HUDEP-2 (cell line): Measurements from ENCODE around the gene NOCT.
"Not testable (repeated sequence)": the region's sequence is repeated elsewhere in the genome, so short reads cannot be mapped to it uniquely, and the experiment has no call there.

ENCODE experiments used
- DNase-seq, 76 experiments: peaks; one replicate each; lab custom pipeline; 2025; ENCODE audit not compliant: unreplicated experiment in 76 of 76; lab: John Stamatoyannopoulos, UW

The NOCT gene, protein sequence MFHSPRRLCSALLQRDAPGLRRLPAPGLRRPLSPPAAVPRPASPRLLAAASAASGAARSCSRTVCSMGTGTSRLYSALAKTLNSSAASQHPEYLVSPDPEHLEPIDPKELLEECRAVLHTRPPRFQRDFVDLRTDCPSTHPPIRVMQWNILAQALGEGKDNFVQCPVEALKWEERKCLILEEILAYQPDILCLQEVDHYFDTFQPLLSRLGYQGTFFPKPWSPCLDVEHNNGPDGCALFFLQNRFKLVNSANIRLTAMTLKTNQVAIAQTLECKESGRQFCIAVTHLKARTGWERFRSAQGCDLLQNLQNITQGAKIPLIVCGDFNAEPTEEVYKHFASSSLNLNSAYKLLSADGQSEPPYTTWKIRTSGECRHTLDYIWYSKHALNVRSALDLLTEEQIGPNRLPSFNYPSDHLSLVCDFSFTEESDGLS

GRCh38 chr4:139015269-139015947 lies at the start of gene NOCT:
Gene NOCT, plus strand, starts transcription at chr4:139015781. Its CDS starts 201 bp downstream, at chr4:139015982.
- peak in 75 of 76 experiments; percentile 39 to 91 (median 83) for DNase-seq

DNA sequence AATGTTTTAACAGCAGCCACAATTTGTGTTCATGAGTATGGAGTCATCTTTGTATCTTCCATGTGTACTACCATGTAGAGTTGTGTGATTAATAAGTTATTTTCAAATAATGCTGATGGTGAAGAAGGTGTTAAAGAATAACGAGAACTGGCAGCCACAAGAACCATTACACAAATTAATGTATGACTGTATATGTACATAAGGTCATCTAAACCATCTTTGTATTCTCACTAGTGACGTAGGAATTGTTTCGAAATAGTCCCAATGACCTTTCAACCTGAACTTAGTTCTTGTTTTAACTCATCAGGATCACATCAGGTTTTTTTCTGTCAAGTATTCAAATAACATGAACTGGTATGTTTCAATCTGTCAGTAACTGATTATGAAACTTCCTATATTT lies 48.3 kb upstream of the NOCT start:
- DNase-seq, result no peak

DNA sequence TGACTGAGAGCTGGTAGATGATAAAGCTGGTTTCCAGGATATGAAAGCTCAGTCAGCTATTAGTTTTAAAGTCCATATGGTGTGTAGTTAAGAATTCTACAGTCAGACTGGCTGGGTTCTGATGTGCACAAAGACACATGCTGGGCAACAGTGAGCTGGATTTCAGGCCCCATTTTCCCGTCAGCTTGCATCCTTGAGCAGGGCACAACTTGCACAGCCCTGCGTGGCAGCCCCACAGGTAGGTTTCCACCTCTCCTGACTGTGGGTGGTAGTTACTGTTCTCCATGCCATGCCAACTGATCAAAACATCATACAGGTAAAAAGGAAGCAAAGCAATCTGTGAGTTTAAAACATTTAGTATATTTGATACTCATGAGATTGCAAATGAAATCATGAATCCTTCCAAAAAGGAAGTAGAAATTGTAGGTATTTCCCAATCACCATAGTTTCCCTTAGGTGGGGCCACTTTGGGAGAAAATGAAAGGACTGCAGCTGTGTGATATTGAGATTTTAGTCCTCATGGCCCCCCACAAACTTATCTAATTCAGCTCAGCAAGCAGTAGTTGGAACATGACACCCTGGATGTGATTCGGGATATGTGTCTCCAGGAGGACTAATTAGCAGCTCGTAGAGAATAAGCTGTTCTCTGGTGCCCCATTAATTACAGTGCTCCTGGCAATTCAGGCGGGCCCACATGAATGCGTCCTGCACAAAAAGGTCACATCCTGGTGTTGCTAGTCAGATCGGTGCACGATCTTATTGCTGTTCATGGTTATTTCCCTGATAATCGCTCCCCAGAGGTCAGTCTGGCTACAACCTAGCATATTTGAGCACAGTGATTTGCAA lies 42.4 kb upstream of the NOCT start:
- no peak for DNase-seq

DNA sequence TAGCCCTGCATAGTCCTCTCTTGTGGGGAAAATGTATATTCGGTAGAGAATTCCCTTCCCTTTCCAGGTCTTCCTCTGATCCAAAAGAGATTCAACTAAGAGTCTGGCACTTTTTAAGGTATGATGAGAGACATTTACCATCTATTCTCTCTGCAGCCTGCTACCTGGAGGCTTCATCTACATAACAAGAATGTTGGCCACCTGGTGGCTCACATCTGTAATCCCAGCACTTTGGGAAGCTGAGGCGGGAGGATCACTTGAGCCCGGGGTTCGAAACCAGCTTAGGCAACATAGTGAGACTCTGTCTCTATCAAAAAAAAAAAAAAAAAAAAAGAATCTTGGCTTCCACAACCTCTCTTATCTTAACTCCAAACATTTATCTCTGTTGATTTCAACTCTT lies 40.4 kb upstream of the NOCT start:
- DNase-seq, result no peak

DNA sequence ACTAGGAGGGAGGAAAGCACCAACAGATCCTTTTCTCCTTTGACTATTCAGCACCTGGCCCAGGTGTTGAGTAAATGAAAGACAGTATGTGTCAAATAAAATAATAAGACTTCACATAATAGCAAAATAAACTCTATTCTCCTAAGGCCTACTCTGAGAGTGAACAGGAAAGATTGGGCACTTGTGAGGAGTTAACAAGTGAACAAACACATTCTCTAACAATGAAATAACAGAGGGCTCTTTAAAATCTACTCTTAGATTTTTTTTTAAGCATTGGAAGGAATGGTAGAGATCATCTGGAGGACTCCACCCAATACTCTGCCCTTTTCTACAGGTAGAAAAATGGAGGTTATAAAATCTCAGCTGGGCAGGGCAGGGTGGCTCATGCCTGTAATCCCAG lies 39.1 kb upstream of the NOCT start:
- DNase-seq, result no peak

- no peak for DNase-seq
Observed at GRCh38 chr4:138977524-138977923, 38.1 kb upstream of the NOCT start.

DNA sequence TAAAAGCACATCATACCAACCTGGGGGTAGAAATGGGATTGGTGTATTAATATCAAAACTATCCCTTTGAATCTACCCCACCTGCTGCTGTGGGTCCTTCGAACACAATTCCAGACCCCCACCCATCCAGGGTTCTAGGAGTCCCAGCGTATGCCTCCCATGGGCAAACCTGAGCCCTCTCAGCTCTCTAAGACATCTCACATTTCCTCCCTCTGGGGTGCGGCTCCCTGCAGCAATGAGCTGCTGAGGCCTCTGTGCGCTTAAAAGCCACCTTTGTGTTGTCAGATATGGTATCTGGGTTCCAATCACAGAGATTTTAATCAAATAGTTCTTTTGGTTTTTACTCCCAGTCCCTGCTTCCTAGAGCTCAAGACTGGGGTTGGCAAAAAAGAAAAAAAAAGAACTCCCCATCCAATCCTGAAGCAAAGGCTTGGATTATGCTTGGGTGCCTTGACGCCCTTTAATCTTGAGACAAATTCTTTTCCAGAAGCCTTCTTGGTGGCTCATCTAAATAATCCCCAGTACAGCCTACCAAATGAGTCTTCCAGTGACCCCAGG lies 37.5 kb upstream of the NOCT start:
- DNase-seq, result no peak

GRCh38 chr4:138978600-138978999 lies 37.0 kb upstream of the NOCT start:
- no peak for DNase-seq

DNA sequence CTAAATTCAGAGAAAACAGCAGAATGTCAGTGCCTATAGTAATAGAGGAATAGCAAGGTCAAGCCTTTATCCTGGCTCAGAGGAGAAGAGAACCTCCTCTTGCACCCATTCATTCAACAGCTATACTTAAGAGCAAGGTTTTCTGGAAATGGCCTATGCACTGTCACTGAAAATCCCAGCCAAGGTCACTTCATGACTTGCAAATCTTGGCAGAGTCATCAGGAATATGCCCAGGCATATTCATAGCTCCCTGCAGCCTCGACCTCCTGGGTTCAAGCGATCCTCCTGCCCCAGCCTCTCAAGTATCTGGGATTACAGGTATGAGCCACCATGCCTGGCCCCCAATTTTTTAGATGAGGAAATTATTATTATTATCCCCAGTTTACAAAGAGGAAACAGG lies 35.8 kb upstream of the NOCT start:
- DNase-seq, result no peak

DNA sequence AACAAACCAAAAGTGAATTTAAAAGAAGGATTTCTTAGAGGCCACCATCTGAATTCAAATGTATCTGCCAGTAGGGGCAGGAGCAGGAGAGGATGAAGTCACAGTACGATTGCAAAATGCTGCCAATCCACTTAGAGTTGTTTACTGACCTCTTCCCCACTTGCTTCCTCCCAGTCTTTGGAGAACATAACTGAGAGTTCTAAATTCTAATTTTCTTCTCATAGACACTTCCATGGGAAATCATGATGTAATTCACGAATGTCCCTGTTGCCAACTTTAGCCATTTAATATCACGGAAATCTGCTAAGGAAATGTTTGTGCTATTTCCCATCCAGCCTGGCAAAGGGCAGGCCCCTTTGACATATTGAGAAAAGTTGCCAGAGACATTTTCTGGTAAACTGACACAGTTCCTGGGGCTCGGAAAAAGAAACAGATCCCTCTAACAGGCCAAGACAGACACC lies 33.6 kb upstream of the NOCT start:
- no peak for DNase-seq

DNA sequence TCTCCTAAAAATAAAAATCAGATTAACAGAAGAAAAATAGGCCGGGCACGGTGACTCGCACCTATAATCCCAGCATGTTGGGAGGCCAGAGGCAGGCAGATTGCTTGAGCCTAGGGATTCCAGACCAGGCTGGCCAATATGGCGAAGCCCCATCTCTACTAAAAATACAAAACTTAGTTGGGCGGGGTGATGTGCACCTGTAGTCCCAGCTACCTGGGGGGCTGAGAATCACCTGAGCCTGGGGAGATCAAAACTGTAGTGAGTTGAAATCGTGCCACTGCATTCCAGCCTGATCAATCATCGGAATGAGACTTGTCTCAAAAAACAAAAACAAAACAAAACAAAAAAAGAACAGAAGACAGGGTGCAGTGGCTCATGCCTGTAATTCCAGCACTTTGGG lies 32.8 kb upstream of the NOCT start:
- DNase-seq, result no peak

- no peak for DNase-seq
Observed at GRCh38 chr4:138983690-138984089, 31.9 kb upstream of the NOCT start.

DNA sequence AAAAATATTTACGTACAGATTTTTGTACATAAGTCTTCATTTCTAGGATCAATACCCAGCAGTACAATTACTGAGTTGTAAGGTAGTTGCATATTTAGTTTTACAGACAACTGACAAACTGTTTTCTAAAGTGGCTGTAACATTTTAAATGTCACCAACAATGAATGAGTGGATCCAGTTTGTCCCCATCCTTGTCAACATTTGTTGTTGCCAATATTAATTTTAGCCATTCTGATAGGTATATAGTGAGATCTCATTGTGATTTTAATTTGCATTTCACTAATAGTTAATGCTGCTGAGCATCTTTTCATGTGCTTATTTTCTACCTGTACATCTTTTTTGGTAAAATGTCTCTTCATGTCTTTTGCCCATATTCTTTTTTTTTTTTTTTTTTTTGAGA lies 30.9 kb upstream of the NOCT start:
- no peak for DNase-seq

- no peak for DNase-seq
Observed at GRCh38 chr4:138992676-138993075, 22.9 kb upstream of the NOCT start.

DNA sequence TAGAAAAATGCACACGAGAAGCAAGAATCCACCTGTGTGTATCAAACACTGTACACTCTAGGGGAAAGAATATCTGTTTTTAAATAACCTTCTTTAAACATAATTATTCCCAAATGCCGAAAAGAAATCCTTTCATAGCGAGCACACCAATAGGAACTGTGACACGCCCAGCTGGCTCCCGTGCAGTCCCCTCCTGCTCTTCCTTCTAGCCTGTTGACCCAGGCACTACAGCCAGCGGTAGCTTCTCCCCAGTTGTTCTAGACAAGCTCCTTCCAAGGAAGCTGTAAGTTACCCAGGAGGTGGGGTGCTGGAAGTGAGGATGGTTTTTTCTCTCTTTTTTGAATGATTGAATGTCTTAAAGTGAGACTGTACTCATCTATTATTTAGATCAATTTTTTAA lies 19.5 kb upstream of the NOCT start:
- no peak for DNase-seq

DNA sequence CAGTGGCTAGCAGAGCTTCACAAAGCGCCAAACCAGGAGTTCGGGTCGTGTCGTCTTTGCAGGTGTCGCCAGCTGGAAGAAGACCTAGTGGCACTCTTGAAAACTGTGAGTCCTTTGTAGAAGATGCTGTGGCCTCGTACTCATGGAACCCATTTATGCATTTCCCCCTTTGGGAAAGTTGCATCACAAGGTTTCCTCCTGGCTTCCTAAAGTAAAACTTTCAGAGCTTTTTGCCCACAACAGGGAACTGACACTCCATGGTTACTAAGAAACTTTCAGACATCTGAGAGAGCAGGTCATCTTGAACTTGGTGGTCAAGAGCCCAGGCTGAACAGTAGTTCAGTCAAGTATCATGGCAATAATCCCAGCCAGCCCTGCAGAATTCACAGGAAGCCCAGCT lies 15.9 kb upstream of the NOCT start:
- peak in 1 of 76 experiments; percentile 6 for DNase-seq

DNA sequence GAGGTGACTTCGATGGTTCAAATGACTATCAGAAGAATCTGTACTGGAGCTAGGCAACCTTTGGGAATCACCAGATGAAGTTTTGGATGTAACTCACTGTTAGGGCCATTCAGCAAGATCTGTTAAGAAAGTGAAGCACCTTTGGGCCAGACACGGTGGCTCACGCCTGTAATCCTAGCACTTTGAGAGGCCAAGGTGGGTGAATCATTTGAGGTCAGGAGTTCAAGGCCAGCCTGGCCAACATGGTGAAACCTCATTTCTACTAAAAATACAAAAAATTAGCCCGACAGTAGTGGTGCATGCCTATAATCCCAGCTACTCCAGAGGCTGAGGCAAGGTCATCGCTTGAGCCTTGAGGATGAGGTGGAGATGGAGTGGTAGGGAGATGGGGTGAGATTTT lies 15.4 kb upstream of the NOCT start:
- not testable (repeated sequence) for DNase-seq

- DNase-seq, result not testable (repeated sequence)
Observed at GRCh38 chr4:139001430-139001829, 14.2 kb upstream of the NOCT start.

- DNase-seq, result not testable (repeated sequence)
Observed at GRCh38 chr4:139003668-139004067, 11.9 kb upstream of the NOCT start.

DNA sequence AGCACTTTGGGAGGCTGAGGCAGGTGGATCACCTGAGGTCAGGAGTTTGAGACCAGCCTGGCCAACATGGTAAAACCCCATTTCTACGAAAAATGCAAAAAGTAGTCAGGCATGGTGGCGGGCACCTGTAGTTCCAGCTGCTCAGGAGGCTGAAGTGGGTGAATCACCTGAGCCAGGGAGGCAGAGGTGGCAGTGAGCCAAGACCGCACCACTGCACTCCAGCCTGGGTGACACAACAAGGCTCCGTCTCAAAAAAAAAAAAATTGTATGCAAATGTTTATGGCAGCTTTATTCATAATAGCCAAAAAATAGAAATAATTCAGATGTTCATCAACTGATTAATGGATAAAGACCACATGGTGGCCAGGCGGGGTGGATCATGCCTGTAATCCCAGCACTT lies 9.8 kb upstream of the NOCT start:
- DNase-seq, result no peak

- no peak for DNase-seq
Observed at GRCh38 chr4:139007640-139008039, 7.9 kb upstream of the NOCT start.
